Heart left ventricle (tissue), 13 donors: ENCODE results near the gene IL1B.

ENCODE experiments used
- POLR2A ChIP-seq, 2 donors: fragments of 450-650 bp; IDR thresholded peaks; one replicate each; pipeline ENCODE4 v1.6.1; 2017; ENCODE audit warnings: antibody characterized with exemption in 2 of 2, mild to moderate bottlenecking in 2 of 2, moderate library complexity in 2 of 2
- TF ChIP-seq, protein P1 (sequence below), 12 donors: fragments of 200-600 bp; sonication (generic) in 4 of 12; IDR thresholded peaks; one replicate each; pipeline versions ENCODE4 v1.5.0 to v1.8.0; 2018 to 2022; ENCODE audit warnings: antibody characterized with exemption in 12 of 12, mild to moderate bottlenecking in 5 of 12
- donor health status: ischemic (EF 13 %, LVEDD 7.1; RV severe dilation, severe dysfunction).
- donor health status: DM: no; HTN: yes; CAD: no.
- donor health status: DM: no; HTN: no; CAD: no.
- donor health status: ischemic (EF 25% LVEDD 6.9; RV normal size, moderate dysfunction).
- donor health status: ischemic (EF 25% LVEDD 5.7; RV mildly dilated, moderate dysfunction).
- donor health status: ischemic (EF 35%, LVEDD 5.7; RV mildly dilated, moderate dysfunction).
- donor health status: nonischemic (EF 11% LVEDD 7.7; RV severe dilation, severe dysfunction).
- donor health status: DM: yes; HTN: yes; CAD: no.
- donor health status: PGD.
- donor health status: ischemic (EF 29% LVEDD 5.4; RV normal size, mild dysfunction).
- donor health status: nonischemic (EF 23%, LVEDD 6.1; RV moderate dilation, normal function).

DNA sequence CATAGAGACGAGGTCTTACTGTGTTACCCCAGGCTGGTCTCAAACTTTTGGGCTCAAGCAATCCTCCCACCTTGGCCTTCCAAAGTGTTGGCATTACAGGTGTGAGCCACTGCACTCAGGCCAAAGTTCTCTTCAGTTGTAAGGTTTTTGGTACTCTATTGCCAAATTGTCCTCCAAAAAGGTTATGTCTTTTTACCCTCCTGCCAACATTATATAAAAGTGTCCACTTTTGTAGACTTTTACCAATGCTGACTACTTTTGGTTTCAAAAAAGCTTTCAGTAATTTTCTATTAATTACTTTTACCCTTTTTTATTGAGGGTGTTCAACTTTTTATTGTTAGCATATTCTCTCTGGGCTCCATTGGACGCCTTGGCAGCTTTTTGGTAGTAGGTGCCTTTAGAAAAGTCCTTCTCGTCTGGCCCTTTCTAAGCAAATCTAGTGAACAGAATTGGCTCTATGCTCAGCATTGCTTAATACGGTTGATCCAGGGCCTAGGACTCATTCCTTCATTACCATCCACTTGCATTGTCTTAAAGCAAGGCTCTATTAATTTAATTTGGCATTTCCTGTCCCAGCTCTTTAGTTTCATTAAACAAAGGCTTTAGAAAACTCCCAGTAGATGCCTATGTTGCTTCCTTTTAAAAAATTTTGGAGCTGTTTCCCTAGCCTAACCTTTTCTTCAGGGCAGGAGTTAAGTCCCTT lies 35.5 kb downstream of the IL1B start:
- TF ChIP-seq, protein P1, sequence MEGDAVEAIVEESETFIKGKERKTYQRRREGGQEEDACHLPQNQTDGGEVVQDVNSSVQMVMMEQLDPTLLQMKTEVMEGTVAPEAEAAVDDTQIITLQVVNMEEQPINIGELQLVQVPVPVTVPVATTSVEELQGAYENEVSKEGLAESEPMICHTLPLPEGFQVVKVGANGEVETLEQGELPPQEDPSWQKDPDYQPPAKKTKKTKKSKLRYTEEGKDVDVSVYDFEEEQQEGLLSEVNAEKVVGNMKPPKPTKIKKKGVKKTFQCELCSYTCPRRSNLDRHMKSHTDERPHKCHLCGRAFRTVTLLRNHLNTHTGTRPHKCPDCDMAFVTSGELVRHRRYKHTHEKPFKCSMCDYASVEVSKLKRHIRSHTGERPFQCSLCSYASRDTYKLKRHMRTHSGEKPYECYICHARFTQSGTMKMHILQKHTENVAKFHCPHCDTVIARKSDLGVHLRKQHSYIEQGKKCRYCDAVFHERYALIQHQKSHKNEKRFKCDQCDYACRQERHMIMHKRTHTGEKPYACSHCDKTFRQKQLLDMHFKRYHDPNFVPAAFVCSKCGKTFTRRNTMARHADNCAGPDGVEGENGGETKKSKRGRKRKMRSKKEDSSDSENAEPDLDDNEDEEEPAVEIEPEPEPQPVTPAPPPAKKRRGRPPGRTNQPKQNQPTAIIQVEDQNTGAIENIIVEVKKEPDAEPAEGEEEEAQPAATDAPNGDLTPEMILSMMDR (IDR thresholded peaks at IDR 0.05): no peak
- no peak for TF ChIP-seq POLR2A (IDR thresholded peaks at IDR 0.05)
